NT2/D1 (cell line): ENCODE data around the gene SPINK1.
"Not testable (repeated sequence)": the region's sequence is repeated elsewhere in the genome, so short reads cannot be mapped to it uniquely, and the experiment has no call there.

Experiments used
- DNase-seq: peaks from one replicate; pipeline ENCODE4 v3.0.0-alpha.2; 2011; ENCODE audit warnings: low read depth, low spot score
- H3K27me3 ChIP-seq: 2 replicates; pipeline ENCODE4 v1.6.0; 2011; ENCODE audit warnings: mild to moderate bottlenecking; ENCODE audit not compliant: insufficient read length, insufficient read depth
- H3K36me3 ChIP-seq: 2 replicates; pipeline ENCODE4 v1.6.1; 2011; ENCODE audit warnings: mild to moderate bottlenecking, low read length, mixed read lengths; ENCODE audit not compliant: insufficient read depth, insufficient read length
- H3K4me1 ChIP-seq: 2 replicates; pipeline ENCODE4 v1.5.1; 2011; ENCODE audit not compliant: insufficient read depth, insufficient read length
- H3K4me3 ChIP-seq: 2 replicates; pipeline ENCODE4 v1.5.1; 2011; ENCODE audit warnings: low read depth; ENCODE audit not compliant: insufficient read length
- H3K9ac ChIP-seq: 2 replicates; pipeline ENCODE4 v1.6.0; 2011; ENCODE audit warnings: low read depth; ENCODE audit not compliant: insufficient read length
- H3K9me3 ChIP-seq: 2 replicates; pipeline ENCODE4 v1.5.1; 2011; ENCODE audit warnings: mild to moderate bottlenecking, low read length; ENCODE audit not compliant: insufficient read depth
- SUZ12 ChIP-seq: IDR thresholded peaks from 2 replicates; pipeline ENCODE4 v1.6.1; 2011; ENCODE audit not compliant: insufficient read length, insufficient read depth; ENCODE audit errors: extremely low read depth
- YY1 ChIP-seq: IDR thresholded peaks from 2 replicates; pipeline ENCODE4 v1.6.1; 2011; ENCODE audit not compliant: insufficient read length, insufficient read depth
- ZNF274 ChIP-seq: IDR thresholded peaks from 2 replicates; pipeline ENCODE4 v1.6.1; 2011; ENCODE audit warnings: mild to moderate bottlenecking, low read depth, low read length

SPINK1 gene

GRCh38 chr5:147849226-147849625 is 17.8 kb upstream of the SPINK1 start:
- no peak for DNase-seq
- no peaks in the 10 kb centered on the region for H3K4me1 ChIP-seq
- H3K9ac ChIP-seq, result no peak overlapping the region
- H3K9me3 ChIP-seq, result no peaks in the 10 kb centered on the region
- TF ChIP-seq SUZ12 (no peak), ZNF274 (no peak), YY1 (no peak)
- H3K36me3 ChIP-seq, result no peaks in the 10 kb centered on the region
- no peaks in the 10 kb centered on the region for H3K27me3 ChIP-seq
- H3K4me3 ChIP-seq, result no peak overlapping the region

DNA sequence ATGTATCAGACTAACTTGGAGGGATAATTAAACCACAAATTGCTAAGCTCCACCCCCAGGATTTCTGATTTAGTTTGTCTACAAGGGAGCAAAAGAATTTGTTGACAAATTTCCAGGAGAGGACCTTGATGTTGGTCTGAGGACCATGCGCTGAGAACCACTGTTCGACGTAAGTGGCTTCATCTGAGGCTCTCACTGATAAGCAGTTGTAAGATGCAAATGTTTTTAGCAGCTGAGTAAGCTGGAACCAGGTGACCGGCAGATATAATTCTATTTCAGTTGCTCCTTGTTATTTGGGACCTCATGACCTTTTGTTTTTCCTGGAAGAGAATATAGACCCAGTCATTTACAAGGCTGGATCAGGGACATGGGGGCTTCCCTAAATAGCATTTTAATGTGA is 14.1 kb upstream of the SPINK1 start:
- H3K36me3 ChIP-seq, result no peaks in the 10 kb centered on the region
- H3K9me3 ChIP-seq, result no peaks in the 10 kb centered on the region
- H3K4me1 ChIP-seq, result no peaks in the 10 kb centered on the region
- H3K27me3 ChIP-seq, result no peaks in the 10 kb centered on the region
- no peak for DNase-seq
- TF ChIP-seq YY1 (no peak), ZNF274 (no peak), SUZ12 (no peak)
- H3K9ac ChIP-seq, result no peak overlapping the region
- H3K4me3 ChIP-seq, result no peak overlapping the region

- no peak for DNase-seq
- no peak for TF ChIP-seq YY1
- TF ChIP-seq ZNF274, result no peak
- no peak for TF ChIP-seq SUZ12
- no peaks in the 10 kb centered on the region for H3K36me3 ChIP-seq
- no peak overlapping the region for H3K9ac ChIP-seq
- no peak overlapping the region for H3K4me3 ChIP-seq
- no peaks in the 10 kb centered on the region for H3K4me1 ChIP-seq
- H3K27me3 ChIP-seq, result no peaks in the 10 kb centered on the region
- H3K9me3 ChIP-seq, result no peaks in the 10 kb centered on the region
Measured at GRCh38 chr5:147844846-147845245, 13.4 kb upstream of the SPINK1 start.

DNA sequence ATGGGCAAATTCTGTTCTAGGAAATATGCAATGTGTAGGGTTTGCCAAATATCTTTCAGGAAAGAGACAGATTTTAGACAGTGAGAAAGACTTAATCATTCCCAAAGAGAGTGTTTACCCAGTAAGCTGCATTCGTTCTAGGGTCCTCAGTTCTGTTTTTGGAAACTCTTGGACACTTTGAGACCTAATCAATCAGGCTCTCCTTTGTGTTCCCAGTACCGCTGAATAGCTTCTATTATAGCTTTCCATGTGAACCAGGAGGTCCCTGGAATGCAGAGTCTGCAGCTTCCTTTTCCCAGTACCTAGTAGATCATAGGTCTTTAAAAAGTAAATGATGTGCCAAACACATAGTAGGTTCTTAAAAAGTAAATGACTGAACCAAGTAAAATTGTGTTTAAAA is 11.4 kb upstream of the SPINK1 start:
- Histone ChIP-seq H3K9ac (no peak overlapping the region), H3K4me1 (no peaks in the 10 kb centered on the region), H3K27me3 (no peaks in the 10 kb centered on the region), H3K4me3 (no peak overlapping the region), H3K9me3 (no peaks in the 10 kb centered on the region), H3K36me3 (no peaks in the 10 kb centered on the region)
- no peak for DNase-seq
- TF ChIP-seq SUZ12 (no peak), ZNF274 (no peak), YY1 (no peak)

GRCh38 chr5:147836439-147836838 is 5.0 kb upstream of the SPINK1 start:
- Histone ChIP-seq H3K27me3 (no peaks in the 10 kb centered on the region), H3K4me3 (no peak overlapping the region), H3K36me3 (no peaks in the 10 kb centered on the region), H3K9me3 (no peaks in the 10 kb centered on the region), H3K9ac (no peak overlapping the region), H3K4me1 (no peaks in the 10 kb centered on the region)
- TF ChIP-seq SUZ12, result no peak
- TF ChIP-seq YY1, result no peak
- TF ChIP-seq ZNF274, result no peak
- no peak for DNase-seq

DNA sequence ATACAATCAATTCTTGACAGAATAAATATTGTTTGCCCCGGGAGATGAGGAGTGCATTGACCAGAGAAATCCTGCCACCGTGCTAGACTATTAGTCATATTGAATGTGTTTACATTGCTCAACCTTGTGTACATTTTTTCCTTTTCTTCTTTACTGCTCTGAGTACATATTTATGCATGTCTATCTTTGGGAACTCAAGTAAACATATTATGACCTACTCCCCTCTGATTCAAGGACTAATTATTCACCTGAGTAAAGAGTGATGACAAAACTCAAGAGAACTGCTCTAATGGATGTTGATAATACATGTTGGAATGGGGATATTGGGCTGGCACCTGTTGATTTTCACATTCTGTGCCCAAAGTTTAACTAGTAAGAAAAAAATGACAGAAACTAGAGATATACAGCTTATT is 3.9 kb upstream of the SPINK1 start:
- H3K36me3 ChIP-seq, result no peaks in the 10 kb centered on the region
- no peaks in the 10 kb centered on the region for H3K27me3 ChIP-seq
- no peak overlapping the region for H3K4me3 ChIP-seq
- no peak overlapping the region for H3K9ac ChIP-seq
- TF ChIP-seq YY1, result no peak
- no peak for TF ChIP-seq SUZ12
- no peak for TF ChIP-seq ZNF274
- DNase-seq, result no peak
- no peaks in the 10 kb centered on the region for H3K4me1 ChIP-seq
- no peaks in the 10 kb centered on the region for H3K9me3 ChIP-seq

GRCh38 chr5:147832541-147832940 is 1.1 kb upstream of the SPINK1 start:
- Histone ChIP-seq H3K36me3 (no peaks in the 10 kb centered on the region), H3K4me3 (no peak overlapping the region), H3K4me1 (no peaks in the 10 kb centered on the region), H3K9ac (no peak overlapping the region), H3K27me3 (no peaks in the 10 kb centered on the region), H3K9me3 (no peaks in the 10 kb centered on the region)
- TF ChIP-seq SUZ12, result no peak
- TF ChIP-seq YY1, result no peak
- no peak for TF ChIP-seq ZNF274
- DNase-seq, result no peak

- DNase-seq, result no peak
- H3K9me3 ChIP-seq, result no peaks in the 10 kb centered on the region
- no peak overlapping the region for H3K9ac ChIP-seq
- H3K36me3 ChIP-seq, result no peaks in the 10 kb centered on the region
- no peaks in the 10 kb centered on the region for H3K27me3 ChIP-seq
- no peaks in the 10 kb centered on the region for H3K4me1 ChIP-seq
- H3K4me3 ChIP-seq, result no peak overlapping the region
- no peak for TF ChIP-seq YY1
- TF ChIP-seq ZNF274, result no peak
- TF ChIP-seq SUZ12, result no peak
Measured at GRCh38 chr5:147830035-147830434, 1.4 kb downstream of the SPINK1 start.

GRCh38 chr5:147827017-147827416 is 4.5 kb downstream of the SPINK1 start:
- not testable (repeated sequence) for H3K9ac ChIP-seq, H3K4me1 ChIP-seq, H3K36me3 ChIP-seq, H3K4me3 ChIP-seq, DNase-seq, H3K27me3 ChIP-seq, H3K9me3 ChIP-seq
